Prostate gland (tissue), 2 donors: ENCODE data around the gene LRRC10B.

Source experiments
- POLR2A ChIP-seq: fragments of 450-650 bp; IDR thresholded peaks from one replicate; pipeline ENCODE4 v1.6.1; 2016; ENCODE audit warnings: antibody characterized with exemption, mild to moderate bottlenecking
- TF ChIP-seq, protein P1 (sequence below), 4 experiments: fragments of 200-600 bp in 2 of 4; fragments of 450-650 bp in 2 of 4; sonication (generic) in 2 of 4; IDR thresholded peaks; 1 replicate in 3 of 4; 2 replicates in 1 of 4; pipeline ENCODE4 v1.5.1; 2016 to 2019; ENCODE audit warnings: antibody characterized with exemption in 4 of 4, mild to moderate bottlenecking in 2 of 4, moderate library complexity in 2 of 4

- TF ChIP-seq, protein P1, sequence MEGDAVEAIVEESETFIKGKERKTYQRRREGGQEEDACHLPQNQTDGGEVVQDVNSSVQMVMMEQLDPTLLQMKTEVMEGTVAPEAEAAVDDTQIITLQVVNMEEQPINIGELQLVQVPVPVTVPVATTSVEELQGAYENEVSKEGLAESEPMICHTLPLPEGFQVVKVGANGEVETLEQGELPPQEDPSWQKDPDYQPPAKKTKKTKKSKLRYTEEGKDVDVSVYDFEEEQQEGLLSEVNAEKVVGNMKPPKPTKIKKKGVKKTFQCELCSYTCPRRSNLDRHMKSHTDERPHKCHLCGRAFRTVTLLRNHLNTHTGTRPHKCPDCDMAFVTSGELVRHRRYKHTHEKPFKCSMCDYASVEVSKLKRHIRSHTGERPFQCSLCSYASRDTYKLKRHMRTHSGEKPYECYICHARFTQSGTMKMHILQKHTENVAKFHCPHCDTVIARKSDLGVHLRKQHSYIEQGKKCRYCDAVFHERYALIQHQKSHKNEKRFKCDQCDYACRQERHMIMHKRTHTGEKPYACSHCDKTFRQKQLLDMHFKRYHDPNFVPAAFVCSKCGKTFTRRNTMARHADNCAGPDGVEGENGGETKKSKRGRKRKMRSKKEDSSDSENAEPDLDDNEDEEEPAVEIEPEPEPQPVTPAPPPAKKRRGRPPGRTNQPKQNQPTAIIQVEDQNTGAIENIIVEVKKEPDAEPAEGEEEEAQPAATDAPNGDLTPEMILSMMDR (IDR thresholded peaks at IDR 0.05) = no peak
- no peak for TF ChIP-seq POLR2A
Measured at GRCh38 chr11:61497473-61497872, 11.1 kb upstream of the LRRC10B start.
